Trophoblast cell (in vitro differentiated cells and primary cell): Measurements from ENCODE around the gene BTBD7. TPM values are rescaled to one million over a fixed set of nuclear protein-coding genes. Genes with fewer than 3 reads are reported as not detected.

Experiments
- DNase-seq, 2 donors: peaks; one replicate each; pipeline ENCODE4 v3.0.0-alpha.2; 2016
- H2AFZ ChIP-seq: 2 replicates; pipeline ENCODE4 v1.6.1; 2013; ENCODE audit warnings: low read length, moderate library complexity, mild to moderate bottlenecking; ENCODE audit not compliant: insufficient read depth, poor library complexity
- H2AK5ac ChIP-seq: 2 replicates; pipeline ENCODE4 v1.6.1; 2013; ENCODE audit warnings: mild to moderate bottlenecking, low read length
- H2BK120ac ChIP-seq: 2 replicates; pipeline ENCODE4 v1.6.1; 2013; ENCODE audit warnings: low read length, mild to moderate bottlenecking, moderate library complexity; ENCODE audit not compliant: insufficient read depth, poor library complexity
- H2BK12ac ChIP-seq: 2 replicates; pipeline ENCODE4 v1.6.1; 2013; ENCODE audit warnings: mild to moderate bottlenecking, low read length, moderate library complexity
- H2BK5ac ChIP-seq: 2 replicates; pipeline ENCODE4 v1.6.1; 2013; ENCODE audit warnings: low read length, low read depth, moderate library complexity, mild to moderate bottlenecking; ENCODE audit not compliant: poor library complexity
- H3K14ac ChIP-seq: 2 replicates; pipeline ENCODE4 v1.6.1; 2013; ENCODE audit warnings: mild to moderate bottlenecking, low read length
- H3K18ac ChIP-seq: 2 replicates; pipeline ENCODE4 v1.6.1; 2013; ENCODE audit warnings: mild to moderate bottlenecking, low read length
- H3K23ac ChIP-seq: 2 replicates; pipeline ENCODE4 v1.6.1; 2013; ENCODE audit warnings: low read length
- H3K27ac ChIP-seq: 2 replicates; pipeline ENCODE4 v1.5.1; 2013; ENCODE audit warnings: low read depth, mild to moderate bottlenecking, inconsistent platforms, low read length, moderate library complexity
- H3K27me3 ChIP-seq: 2 replicates; pipeline ENCODE4 v1.6.1; 2013; ENCODE audit warnings: inconsistent platforms, mild to moderate bottlenecking, low read length, moderate library complexity; ENCODE audit not compliant: insufficient read depth
- H3K36me3 ChIP-seq, 2 experiments: 1 replicate in 1 of 2; 2 replicates in 1 of 2; pipeline ENCODE4 v1.6.1; 2013; ENCODE audit warnings: low read length in 2 of 2, mild to moderate bottlenecking in 2 of 2, moderate library complexity in 1 of 2; ENCODE audit not compliant: insufficient read depth in 2 of 2, control insufficient read depth in 1 of 2
- H3K4ac ChIP-seq: 2 replicates; pipeline ENCODE4 v1.6.1; 2013; ENCODE audit warnings: low read depth, mild to moderate bottlenecking, low read length, moderate library complexity
- H3K4me1 ChIP-seq, 2 experiments: 1 replicate in 1 of 2; 2 replicates in 1 of 2; pipeline ENCODE4 v1.6.1; 2013; ENCODE audit warnings: low read length in 2 of 2, mild to moderate bottlenecking in 2 of 2, moderate library complexity in 1 of 2; ENCODE audit not compliant: insufficient read depth in 2 of 2, control insufficient read depth in 1 of 2
- H3K4me2 ChIP-seq: 2 replicates; pipeline ENCODE4 v1.6.1; 2013; ENCODE audit warnings: inconsistent platforms, mild to moderate bottlenecking, low read length, moderate library complexity
- H3K4me3 ChIP-seq: 2 replicates; pipeline ENCODE4 v1.5.1; 2013; ENCODE audit warnings: mild to moderate bottlenecking, low read depth, low read length, inconsistent platforms
- H3K79me1 ChIP-seq: one replicate; pipeline ENCODE4 v1.6.1; 2013; ENCODE audit warnings: low read length
- H3K79me2 ChIP-seq: 2 replicates; pipeline ENCODE4 v1.6.1; 2013; ENCODE audit warnings: low read length, mild to moderate bottlenecking; ENCODE audit not compliant: control insufficient read depth, insufficient read depth, poor library complexity
- H3K9ac ChIP-seq: 2 replicates; pipeline ENCODE4 v1.6.1; 2013; ENCODE audit warnings: mild to moderate bottlenecking, low read length
- H3K9me3 ChIP-seq: 2 replicates; pipeline ENCODE4 v1.6.1; 2013; ENCODE audit warnings: low read depth, mild to moderate bottlenecking, control low read depth, inconsistent platforms, low read length; ENCODE audit not compliant: insufficient read depth
- H4K12ac ChIP-seq: 2 replicates; pipeline ENCODE4 v1.6.1; 2013; ENCODE audit warnings: low read depth, mild to moderate bottlenecking, low read length, moderate library complexity
- H4K8ac ChIP-seq: 2 replicates; pipeline ENCODE4 v1.6.1; 2013; ENCODE audit warnings: low read depth, mild to moderate bottlenecking, low read length, moderate library complexity
- H4K91ac ChIP-seq: one replicate; pipeline ENCODE4 v1.6.1; 2013; ENCODE audit warnings: low read depth, mild to moderate bottlenecking, low read length, moderate library complexity
- WGBS: extraction: QIAGEN DNeasy Blood & Tissue Kit; methylation state at CpG from one replicate; pipeline ENCODE4 v1.1.7; 2013; ENCODE audit warnings: missing lambda C conversion rate; ENCODE audit not compliant: insufficient read length, insufficient coverage; ENCODE audit errors: extremely low coverage; 5-methylcytosine and 5-hydroxymethylcytosine counted together
- polyA plus RNA-seq: library from polyadenylated mRNA; stranded (reverse); fragments of 200-250 nt; gene quantifications from 2 replicates; pipeline ENCODE4 v1.2.3, GENCODE V29; 2013

Gene BTBD7, protein sequence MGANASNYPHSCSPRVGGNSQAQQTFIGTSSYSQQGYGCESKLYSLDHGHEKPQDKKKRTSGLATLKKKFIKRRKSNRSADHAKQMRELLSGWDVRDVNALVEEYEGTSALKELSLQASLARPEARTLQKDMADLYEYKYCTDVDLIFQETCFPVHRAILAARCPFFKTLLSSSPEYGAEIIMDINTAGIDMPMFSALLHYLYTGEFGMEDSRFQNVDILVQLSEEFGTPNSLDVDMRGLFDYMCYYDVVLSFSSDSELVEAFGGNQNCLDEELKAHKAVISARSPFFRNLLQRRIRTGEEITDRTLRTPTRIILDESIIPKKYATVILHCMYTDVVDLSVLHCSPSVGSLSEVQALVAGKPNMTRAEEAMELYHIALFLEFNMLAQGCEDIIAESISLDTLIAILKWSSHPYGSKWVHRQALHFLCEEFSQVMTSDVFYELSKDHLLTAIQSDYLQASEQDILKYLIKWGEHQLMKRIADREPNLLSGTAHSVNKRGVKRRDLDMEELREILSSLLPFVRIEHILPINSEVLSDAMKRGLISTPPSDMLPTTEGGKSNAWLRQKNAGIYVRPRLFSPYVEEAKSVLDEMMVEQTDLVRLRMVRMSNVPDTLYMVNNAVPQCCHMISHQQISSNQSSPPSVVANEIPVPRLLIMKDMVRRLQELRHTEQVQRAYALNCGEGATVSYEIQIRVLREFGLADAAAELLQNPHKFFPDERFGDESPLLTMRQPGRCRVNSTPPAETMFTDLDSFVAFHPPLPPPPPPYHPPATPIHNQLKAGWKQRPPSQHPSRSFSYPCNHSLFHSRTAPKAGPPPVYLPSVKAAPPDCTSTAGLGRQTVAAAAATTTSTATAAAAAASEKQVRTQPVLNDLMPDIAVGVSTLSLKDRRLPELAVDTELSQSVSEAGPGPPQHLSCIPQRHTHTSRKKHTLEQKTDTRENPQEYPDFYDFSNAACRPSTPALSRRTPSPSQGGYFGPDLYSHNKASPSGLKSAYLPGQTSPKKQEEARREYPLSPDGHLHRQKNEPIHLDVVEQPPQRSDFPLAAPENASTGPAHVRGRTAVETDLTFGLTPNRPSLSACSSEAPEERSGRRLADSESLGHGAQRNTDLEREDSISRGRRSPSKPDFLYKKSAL
- 31.7 and 35.2 TPM in 2 replicates for polyA plus RNA-seq

DNA sequence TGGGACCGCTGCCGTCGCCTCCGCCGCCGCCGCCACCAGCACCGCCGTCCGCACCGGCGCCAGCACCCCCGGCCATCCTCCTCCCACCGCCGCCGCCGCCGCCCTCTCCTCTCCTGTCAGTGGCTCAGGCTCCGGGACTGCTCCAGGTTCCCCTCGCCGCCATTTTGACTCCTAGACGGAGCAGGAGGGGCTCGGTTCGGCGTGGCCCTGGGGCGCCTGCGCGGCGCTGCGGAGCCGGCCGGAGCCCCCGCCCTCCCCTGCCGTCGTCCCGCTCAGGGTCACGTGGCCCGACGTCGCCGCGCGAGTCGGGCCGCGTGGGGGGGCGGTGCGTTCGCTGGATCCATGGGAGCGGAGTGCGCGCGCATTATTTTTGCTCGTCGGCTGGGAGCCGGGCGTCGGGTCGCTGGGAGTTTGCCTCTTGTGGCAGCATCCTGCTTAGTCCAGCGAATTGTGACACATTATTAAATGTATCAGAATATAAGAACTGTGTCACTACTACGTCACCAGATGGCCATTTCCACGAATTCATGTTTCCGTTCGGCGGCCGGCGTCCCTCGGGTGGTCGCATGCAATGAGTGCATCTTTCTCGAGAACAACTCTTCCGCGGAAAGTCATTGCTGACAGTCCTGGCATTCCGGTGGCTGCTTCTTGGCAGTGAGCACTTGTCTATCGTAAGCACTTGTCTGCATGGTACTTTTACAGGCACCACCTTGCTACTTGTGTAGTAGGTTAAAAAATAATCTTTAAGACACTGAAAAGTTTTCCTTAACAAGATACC is at the start of gene BTBD7:
BTBD7 (minus strand) TSS at position 184 of the 778 bp plus-strand sequence. CDS start 36,985 bp downstream, outside the sequence.
- H3K79me1 ChIP-seq: peaks cover 12% of the 10 kb centered on the region
- peak within 1 kb of the TSS; percentile 93 for H3K14ac ChIP-seq
- WGBS: no CpG with 5 or more reads among the region's 74 CpGs
- peaks cover 12% of the 10 kb centered on the region for H3K79me2 ChIP-seq
- H3K27ac ChIP-seq: peak within 1 kb of the TSS; percentile 100
- peak within 1 kb of the TSS; percentile 87 for H4K12ac ChIP-seq
- H3K23ac ChIP-seq: no peak within 1 kb of the TSS
- H3K18ac ChIP-seq: peak within 1 kb of the TSS; percentile 93
- peak within 1 kb of the TSS; percentile 91 for H3K4me2 ChIP-seq
- H3K36me3 ChIP-seq: no peaks in the 10 kb centered on the region
- H2AFZ ChIP-seq: peak within 1 kb of the TSS; percentile 90
- peak within 1 kb of the TSS; percentile 95 for H2BK5ac ChIP-seq
- H2AK5ac ChIP-seq: peak within 1 kb of the TSS; percentile 68
- peaks cover 0 to 2% of the 10 kb centered on the region in 2 experiments for H3K4me1 ChIP-seq
- peak within 1 kb of the TSS; percentile 78 for H2BK12ac ChIP-seq
- peak within 1 kb of the TSS; percentile 100 for H3K4me3 ChIP-seq
- H4K8ac ChIP-seq: peak within 1 kb of the TSS; percentile 93
- DNase-seq: peak; percentile 98 to 99
- H2BK120ac ChIP-seq: peak within 1 kb of the TSS; percentile 82
- peak within 1 kb of the TSS; percentile 98 for H3K9ac ChIP-seq
- peak within 1 kb of the TSS; percentile 94 for H3K4ac ChIP-seq
- peak within 1 kb of the TSS; percentile 99 for H4K91ac ChIP-seq
- no peaks in the 10 kb centered on the region for H3K27me3 ChIP-seq
- peaks cover 2% of the 10 kb centered on the region for H3K9me3 ChIP-seq

DNA sequence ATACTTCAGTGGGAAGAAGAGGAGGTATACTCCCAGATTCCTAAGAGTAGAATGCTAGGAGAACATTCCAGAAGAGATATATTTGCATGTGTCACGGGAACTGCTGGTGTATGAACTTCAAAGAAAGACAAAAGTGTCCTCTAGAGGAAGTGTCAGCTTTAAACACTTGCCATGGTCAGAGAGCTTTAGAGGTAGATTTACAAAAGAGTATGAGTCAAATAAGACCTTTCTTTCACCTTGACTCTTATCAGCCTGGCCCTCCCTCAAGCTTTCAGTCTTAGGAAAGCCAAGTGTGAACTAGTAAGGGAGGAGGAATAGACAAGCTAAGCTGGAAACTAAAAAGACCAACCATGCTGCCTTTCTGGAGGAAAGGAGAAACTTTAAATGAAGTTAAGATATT is 48.8 kb upstream of the BTBD7 start:
- H3K4ac ChIP-seq: no peak overlapping the region

DNA sequence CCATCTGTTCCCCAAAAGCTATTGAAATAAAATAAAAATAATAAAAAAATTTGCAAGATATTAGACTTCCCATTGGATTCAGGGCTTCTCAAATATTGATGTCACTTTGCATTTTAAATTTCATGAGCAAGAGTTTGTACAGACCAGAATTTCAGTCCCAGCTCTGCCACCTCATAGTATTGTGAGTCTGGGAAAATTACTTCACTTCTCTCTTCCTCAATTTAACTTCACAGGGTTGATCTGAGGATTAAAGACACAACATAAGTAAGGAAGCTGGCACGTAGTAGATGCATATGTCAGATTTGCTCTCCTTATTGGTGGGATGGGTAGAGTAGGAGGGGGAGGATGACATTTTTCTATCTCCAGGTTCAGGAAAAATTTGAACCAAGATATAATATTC is 47.0 kb upstream of the BTBD7 start:
- Histone ChIP-seq H2BK12ac (no peak overlapping the region), H3K27me3 (no peaks in the 10 kb centered on the region), H3K36me3 (no peaks in the 10 kb centered on the region), H2BK120ac (no peak overlapping the region), H2AK5ac (no peak overlapping the region), H2AFZ (no peak overlapping the region), H3K4me3 (no peak overlapping the region), H3K14ac (no peak overlapping the region), H2BK5ac (no peak overlapping the region), H4K91ac (no peak overlapping the region), H4K8ac (no peak overlapping the region), H3K9me3 (no peaks in the 10 kb centered on the region), H3K79me2 (no peaks in the 10 kb centered on the region), H3K27ac (no peak overlapping the region), H3K18ac (no peak overlapping the region), H3K79me1 (no peaks in the 10 kb centered on the region), H3K23ac (no peak overlapping the region), H4K12ac (no peak overlapping the region), H3K9ac (no peak overlapping the region), H3K4me1 (no peaks in the 10 kb centered on the region), H3K4me2 (no peak overlapping the region), H3K4ac (no peak overlapping the region)
- no CpG with 5 or more reads among the region's 1 CpG for WGBS
- no peak for DNase-seq

More for the DNA sequence above, 48.8 kb upstream of the BTBD7 start:
- no peaks in the 10 kb centered on the region for H3K79me2 ChIP-seq
- no peak for DNase-seq
- no peak overlapping the region for H3K23ac ChIP-seq
- H3K79me1 ChIP-seq: no peaks in the 10 kb centered on the region
- no peak overlapping the region for H2BK5ac ChIP-seq
- H4K8ac ChIP-seq: no peak overlapping the region
- no peak overlapping the region for H3K27ac ChIP-seq
- no CpG with 5 or more reads among the region's 1 CpG for WGBS
- no peak overlapping the region for H3K18ac ChIP-seq
- no peak overlapping the region for H2AK5ac ChIP-seq
- H3K36me3 ChIP-seq: no peaks in the 10 kb centered on the region
- no peak overlapping the region for H3K14ac ChIP-seq
- H4K91ac ChIP-seq: no peak overlapping the region
- no peak overlapping the region for H3K9ac ChIP-seq
- no peak overlapping the region for H2BK12ac ChIP-seq
- H2AFZ ChIP-seq: no peak overlapping the region
- H3K9me3 ChIP-seq: no peaks in the 10 kb centered on the region
- no peak overlapping the region for H3K4me3 ChIP-seq
- no peak overlapping the region for H3K4me2 ChIP-seq
- H2BK120ac ChIP-seq: no peak overlapping the region
- no peaks in the 10 kb centered on the region for H3K4me1 ChIP-seq
- H4K12ac ChIP-seq: no peak overlapping the region
- H3K27me3 ChIP-seq: no peaks in the 10 kb centered on the region
